OCI-LY3 (cell line): ENCODE data around the gene WDR19.

Experiments used
- EZH2phosphoT487 ChIP-seq: fragments of 200-600 bp; shearing (Covaris generic); IDR thresholded peaks from 2 replicates; pipeline ENCODE4 v1.6.1; 2018; ENCODE audit warnings: antibody characterized with exemption, mixed run types, low read depth
- TF ChIP-seq, protein P1 (sequence below): fragments of 200-600, 300-600 bp; sonication (generic); IDR thresholded peaks from 2 replicates; pipeline ENCODE4 v1.5.1; 2014; ENCODE audit warnings: antibody characterized with exemption, low read length, low read depth

GRCh38 chr4:39319676-39320075 is 137.3 kb downstream of the WDR19 start:
- TF ChIP-seq, protein P1, sequence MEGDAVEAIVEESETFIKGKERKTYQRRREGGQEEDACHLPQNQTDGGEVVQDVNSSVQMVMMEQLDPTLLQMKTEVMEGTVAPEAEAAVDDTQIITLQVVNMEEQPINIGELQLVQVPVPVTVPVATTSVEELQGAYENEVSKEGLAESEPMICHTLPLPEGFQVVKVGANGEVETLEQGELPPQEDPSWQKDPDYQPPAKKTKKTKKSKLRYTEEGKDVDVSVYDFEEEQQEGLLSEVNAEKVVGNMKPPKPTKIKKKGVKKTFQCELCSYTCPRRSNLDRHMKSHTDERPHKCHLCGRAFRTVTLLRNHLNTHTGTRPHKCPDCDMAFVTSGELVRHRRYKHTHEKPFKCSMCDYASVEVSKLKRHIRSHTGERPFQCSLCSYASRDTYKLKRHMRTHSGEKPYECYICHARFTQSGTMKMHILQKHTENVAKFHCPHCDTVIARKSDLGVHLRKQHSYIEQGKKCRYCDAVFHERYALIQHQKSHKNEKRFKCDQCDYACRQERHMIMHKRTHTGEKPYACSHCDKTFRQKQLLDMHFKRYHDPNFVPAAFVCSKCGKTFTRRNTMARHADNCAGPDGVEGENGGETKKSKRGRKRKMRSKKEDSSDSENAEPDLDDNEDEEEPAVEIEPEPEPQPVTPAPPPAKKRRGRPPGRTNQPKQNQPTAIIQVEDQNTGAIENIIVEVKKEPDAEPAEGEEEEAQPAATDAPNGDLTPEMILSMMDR = no peak
- no peak for TF ChIP-seq EZH2phosphoT487
